Aorta (tissue), 5 donors: Measurements from ENCODE around the gene FAM217B. TPM values are rescaled to one million over a fixed set of nuclear protein-coding genes. Genes with fewer than 3 reads are reported as not detected.

ENCODE experiments used
- ATAC-seq: fragments of 200-7000 bp; cut with Tn5 transposase; one replicate; pipeline ENCODE4 v1.9.1; 2022; ENCODE audit warnings: moderate library complexity; ENCODE audit not compliant: low FRiP score
- DNase-seq, 2 donors: peaks; one replicate each; pipeline ENCODE4 v3.0.0-alpha.2; 2020
- H3K27ac ChIP-seq, 2 donors: one replicate each; pipeline ENCODE4 v1.5.1; 2013; ENCODE audit warnings: low read length in 2 of 2, mild to moderate bottlenecking in 2 of 2, moderate library complexity in 2 of 2, control low read depth in 1 of 2, inconsistent platforms in 1 of 2, low read depth in 1 of 2
- H3K27me3 ChIP-seq, 2 donors: one replicate each; pipeline ENCODE4 v1.6.1; 2013; ENCODE audit warnings: control low read depth in 1 of 2, low read length in 1 of 2, mild to moderate bottlenecking in 1 of 2, moderate library complexity in 1 of 2; ENCODE audit not compliant: insufficient read depth in 2 of 2, control insufficient read depth in 1 of 2
- H3K36me3 ChIP-seq, 2 donors: one replicate each; pipeline ENCODE4 v1.6.1; 2013; ENCODE audit warnings: control low read depth in 1 of 2, low read length in 1 of 2, mild to moderate bottlenecking in 1 of 2; ENCODE audit not compliant: insufficient read depth in 2 of 2, control insufficient read depth in 1 of 2
- H3K4me1 ChIP-seq, 2 donors: one replicate each; pipeline ENCODE4 v1.6.1; 2013; ENCODE audit warnings: low read length in 2 of 2, control low read depth in 1 of 2, mild to moderate bottlenecking in 1 of 2, moderate library complexity in 1 of 2; ENCODE audit not compliant: insufficient read depth in 2 of 2, control insufficient read depth in 1 of 2
- H3K4me3 ChIP-seq, 2 donors: one replicate each; pipeline ENCODE4 v1.5.1; 2013; ENCODE audit warnings: low read length in 2 of 2, control low read depth in 1 of 2, mild to moderate bottlenecking in 1 of 2
- H3K9me3 ChIP-seq: one replicate; pipeline ENCODE4 v1.6.1; 2013; ENCODE audit warnings: mild to moderate bottlenecking, low read length; ENCODE audit not compliant: control insufficient read depth
- WGBS, 2 donors: extraction: QIAGEN DNeasy Blood & Tissue Kit; methylation state at CpG; one replicate each; pipeline ENCODE4 v1.1.7; 2013; 5-methylcytosine and 5-hydroxymethylcytosine counted together
- intact Hi-C, 2 donors: fragments of 100-400 bp; cut with DNase I; formaldehyde crosslinking; loops; one replicate each; pipeline versions ENCODE4 v1.14.2 to v1.15.0; 2022
- long read RNA-seq, 2 donors: library from polyadenylated mRNA; unstranded; transcript quantifications; one replicate each; pipeline ENCODE4 v2.0.0, GENCODE V29; 2020 to 2021
- polyA plus RNA-seq, 2 donors: library from polyadenylated mRNA; stranded (reverse); fragments of 200-250 nt; gene quantifications; one replicate each; pipeline ENCODE4 v1.2.3, GENCODE V29; 2013
- total RNA-seq, 2 donors: library from RNA; stranded (reverse); fragmentation: NEBNext Ultra II Directional; extraction: Animal tissue kit (Norgen Biotek cat#: 25700); gene quantifications; one replicate each; pipeline ENCODE4 v1.2.1, GENCODE V29; 2021
- donor health status: healthy with polysubstance abuse.
- donor health status: Bipolar disorder and iron deficiency.
- donor health status: DM: no; HTN: no; CAD: no.
- donor health status: DM: no; HTN: no; CAD: no.
- donor health status: DM: yes; HTN: yes; CAD: no.

Gene FAM217B
- 10 to 100 TPM in 1 of 2 donors, 1 to 10 TPM in 1; 8.7 to 16.6 TPM for total RNA-seq
- polyA plus RNA-seq = 1 to 10 TPM; 5.4 to 5.6 TPM
- long read RNA-seq, donor 1, full-length matches to known transcripts = 13 of 18 reads
- long read RNA-seq, donor 1, partial matches to known transcripts = 3 of 18 reads
- long read RNA-seq, donor 1, other reads (novel, unspliced or antisense) = 2 of 18 reads
- long read RNA-seq, donor 2, full-length matches to known transcripts = 5 of 7 reads
- long read RNA-seq, donor 2, partial matches to known transcripts = 0 of 7 reads
- long read RNA-seq, donor 2, other reads (novel, unspliced or antisense) = 2 of 7 reads

- DNase-seq (peak; percentile 99), ATAC-seq (peak; percentile 98)
- H3K4me1 ChIP-seq = no peaks in the 10 kb centered on the region
- H3K27me3 ChIP-seq = no peaks in the 10 kb centered on the region
- peaks cover 0 to 5% of the 10 kb centered on the region in 2 donors for H3K36me3 ChIP-seq
- WGBS, 2 donors = 0% methylated on average over 57 of the region's 57 CpGs
- peak within 1 kb of the TSS; percentile 25 to 95 for H3K27ac ChIP-seq
- peak within 1 kb of the TSS; percentile 71 to 89 for H3K4me3 ChIP-seq
- intact Hi-C loops = no loop called here
- no peaks in the 10 kb centered on the region for H3K9me3 ChIP-seq
Observed at GRCh38 chr20:59940129-59940955, at the start of gene FAM217B, which contains the start of gene PPP1R3D. TSS of gene FAM217B (plus strand) at chr20:59940389. CDS start at chr20:59943944, 3,555 bp downstream. TSS of gene PPP1R3D (minus strand) at chr20:59940305. CDS start at chr20:59939931, 374 bp downstream.

- ATAC-seq = no peak
- Histone ChIP-seq H3K27ac (no peak overlapping the region), H3K4me3 (no peak overlapping the region), H3K36me3 (no peaks in the 10 kb centered on the region), H3K9me3 (no peaks in the 10 kb centered on the region), H3K4me1 (no peaks in the 10 kb centered on the region), H3K27me3 (no peaks in the 10 kb centered on the region)
- WGBS, 2 donors = 73 to 81% methylated on average over 1 of the region's 1 CpG
- DNase-seq = no peak
- intact Hi-C loops = no loop called here
Observed at GRCh38 chr20:59891581-59891980, 48.6 kb upstream of the FAM217B start.

DNA sequence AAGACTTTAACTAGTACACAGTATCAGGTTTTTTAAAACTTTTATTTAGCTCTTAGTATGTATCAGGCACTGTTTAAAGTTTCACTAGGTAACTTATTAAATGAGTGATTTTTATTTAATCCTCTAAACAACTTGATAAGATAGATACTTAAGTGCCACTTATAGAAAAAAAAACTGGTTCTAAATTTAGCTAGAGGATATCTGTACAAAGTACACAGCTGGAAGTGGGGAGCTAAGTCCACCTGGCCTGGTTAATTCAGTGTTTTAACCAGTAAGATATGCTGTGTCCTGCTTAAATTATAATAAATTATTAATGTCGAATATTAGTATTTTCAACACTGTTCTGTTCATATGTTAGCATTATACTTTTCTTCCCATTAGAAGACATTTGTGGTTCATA lies 44.3 kb upstream of the FAM217B start:
- no peaks in the 10 kb centered on the region for H3K9me3 ChIP-seq
- 91 to 97% methylated on average over 1 of the region's 1 CpG for WGBS, 2 donors
- intact Hi-C loops = no loop called here
- DNase-seq (no peak), ATAC-seq (no peak)
- no peak overlapping the region for H3K27ac ChIP-seq
- H3K4me3 ChIP-seq = no peak overlapping the region
- no peaks in the 10 kb centered on the region for H3K36me3 ChIP-seq
- H3K4me1 ChIP-seq = no peaks in the 10 kb centered on the region
- H3K27me3 ChIP-seq = no peaks in the 10 kb centered on the region

DNA sequence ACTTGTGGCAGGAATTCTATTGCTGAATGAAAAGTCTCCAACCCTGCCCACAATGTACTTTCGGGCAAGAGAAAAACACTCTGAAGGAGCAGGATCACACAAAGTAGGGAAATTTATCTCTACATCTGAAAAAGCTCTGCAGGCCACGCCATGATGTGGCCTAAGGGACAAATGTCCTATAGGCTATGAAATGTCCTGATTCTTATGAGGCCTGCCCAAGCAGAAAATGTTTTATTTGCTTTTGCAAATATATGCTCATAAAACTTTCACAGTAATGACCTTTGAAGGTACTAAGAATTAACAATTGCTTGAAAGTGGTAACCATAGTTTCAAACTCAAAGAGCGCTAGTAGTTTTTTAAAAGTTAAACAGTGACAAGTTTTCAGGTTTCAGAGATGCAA lies 37.7 kb upstream of the FAM217B start:
- Histone ChIP-seq H3K27ac (no peak overlapping the region), H3K4me1 (no peaks in the 10 kb centered on the region), H3K27me3 (no peaks in the 10 kb centered on the region), H3K36me3 (no peaks in the 10 kb centered on the region), H3K9me3 (no peaks in the 10 kb centered on the region), H3K4me3 (no peak overlapping the region)
- DNase-seq (no peak), ATAC-seq (no peak)
- WGBS, 2 donors = 94% methylated on average over 3 of the region's 3 CpGs
- intact Hi-C loops = no loop called here

DNA sequence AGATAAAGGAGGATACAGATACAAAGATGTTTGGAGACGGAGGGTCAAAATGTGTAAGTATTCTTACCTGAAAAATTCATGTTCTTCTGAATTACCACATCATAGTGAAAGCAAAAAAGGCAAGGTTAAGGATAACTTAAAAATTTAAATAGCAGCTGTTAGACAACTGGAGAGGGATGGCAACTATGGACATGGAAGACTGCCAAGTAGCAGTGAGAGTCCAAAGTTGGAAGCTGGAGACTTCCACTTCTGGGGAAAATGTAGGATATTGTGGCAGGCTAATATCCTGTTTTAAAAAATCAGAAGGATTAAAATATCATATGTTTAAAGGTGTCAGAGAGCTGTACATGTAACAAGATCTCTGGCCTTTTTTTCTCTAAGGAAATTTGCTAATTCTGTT lies 36.6 kb upstream of the FAM217B start:
- intact Hi-C loops = no loop called here
- no peaks in the 10 kb centered on the region for H3K4me1 ChIP-seq
- H3K27me3 ChIP-seq = no peaks in the 10 kb centered on the region
- no peaks in the 10 kb centered on the region for H3K9me3 ChIP-seq
- no peak for DNase-seq
- no peak for ATAC-seq
- no peaks in the 10 kb centered on the region for H3K36me3 ChIP-seq
- no peak overlapping the region for H3K27ac ChIP-seq
- 98 to 100% methylated on average over 1 of the region's 1 CpG for WGBS, 2 donors
- H3K4me3 ChIP-seq = no peak overlapping the region

DNA sequence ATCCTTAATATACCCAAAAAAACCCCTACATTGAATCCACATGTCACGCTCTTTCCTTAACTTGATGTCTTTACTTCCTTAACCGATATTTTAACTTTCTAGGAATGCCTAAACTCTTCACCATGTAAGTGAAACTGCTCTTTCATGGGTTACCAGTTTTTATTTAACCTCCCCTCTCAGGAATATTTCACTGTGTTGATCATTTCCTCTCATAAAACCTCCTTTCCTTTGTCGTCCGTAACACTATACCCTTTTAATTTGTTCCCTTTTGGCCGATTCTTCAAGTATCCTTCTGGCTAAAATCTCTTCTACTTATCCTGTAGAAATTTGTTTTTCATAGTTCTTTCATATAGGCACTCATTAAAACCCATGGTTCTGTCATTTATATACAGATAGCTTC lies 31.3 kb upstream of the FAM217B start:
- ATAC-seq (no peak), DNase-seq (no peak)
- H3K9me3 ChIP-seq = no peaks in the 10 kb centered on the region
- intact Hi-C loops = no loop called here
- no peaks in the 10 kb centered on the region for H3K27me3 ChIP-seq
- no peaks in the 10 kb centered on the region for H3K4me1 ChIP-seq
- WGBS, 2 donors = 87 to 88% methylated on average over 5 of the region's 5 CpGs
- no peak overlapping the region for H3K4me3 ChIP-seq
- H3K36me3 ChIP-seq = no peaks in the 10 kb centered on the region
- no peak overlapping the region for H3K27ac ChIP-seq

- H3K4me3 ChIP-seq = no peak overlapping the region
- H3K9me3 ChIP-seq = no peaks in the 10 kb centered on the region
- intact Hi-C loops = no loop called here
- WGBS, 2 donors = 82 to 91% methylated on average over 2 of the region's 2 CpGs
- DNase-seq (no peak), ATAC-seq (no peak)
- H3K36me3 ChIP-seq = no peaks in the 10 kb centered on the region
- no peaks in the 10 kb centered on the region for H3K4me1 ChIP-seq
- no peak overlapping the region for H3K27ac ChIP-seq
- H3K27me3 ChIP-seq = no peaks in the 10 kb centered on the region
Observed at GRCh38 chr20:59911041-59911440, 29.1 kb upstream of the FAM217B start.

- WGBS, 2 donors = 59 to 70% methylated on average over 4 of the region's 4 CpGs
- Histone ChIP-seq H3K4me3 (no peak overlapping the region), H3K9me3 (no peaks in the 10 kb centered on the region), H3K27me3 (no peaks in the 10 kb centered on the region), H3K4me1 (no peaks in the 10 kb centered on the region), H3K27ac (no peak overlapping the region), H3K36me3 (no peaks in the 10 kb centered on the region)
- intact Hi-C loops = no loop called here
- DNase-seq (no peak), ATAC-seq (no peak)
Observed at GRCh38 chr20:59912609-59913008, 27.6 kb upstream of the FAM217B start.

- no peaks in the 10 kb centered on the region for H3K4me1 ChIP-seq
- no peak overlapping the region for H3K4me3 ChIP-seq
- intact Hi-C loops = no loop called here
- no peaks in the 10 kb centered on the region for H3K9me3 ChIP-seq
- H3K36me3 ChIP-seq = no peaks in the 10 kb centered on the region
- DNase-seq (no peak), ATAC-seq (no peak)
- no peaks in the 10 kb centered on the region for H3K27me3 ChIP-seq
- H3K27ac ChIP-seq = no peak overlapping the region
Observed at GRCh38 chr20:59920944-59921343, 19.2 kb upstream of the FAM217B start.
